Measurements from ENCODE around the gene ZNF516.

DNA sequence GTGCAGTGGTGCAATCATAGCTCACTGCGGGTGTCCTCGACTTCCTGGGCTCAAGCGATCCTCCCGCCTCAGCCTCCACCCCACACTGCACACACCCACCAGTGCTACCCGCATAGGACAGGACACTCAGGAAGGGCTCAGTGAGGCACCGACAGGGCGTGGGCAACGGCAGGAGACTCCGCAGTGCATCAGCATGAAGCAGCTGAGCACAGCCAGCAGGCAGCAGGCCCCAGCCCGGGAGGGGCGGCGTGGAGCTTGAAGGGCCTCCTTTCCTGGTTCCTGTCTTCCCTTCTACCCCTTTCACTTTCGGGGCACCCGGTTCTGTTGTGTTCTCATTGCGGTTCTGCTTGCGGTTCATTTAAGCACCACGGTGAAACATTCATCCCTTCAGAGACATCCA is 89.8 kb downstream of the ZNF516 start:
- no peak for TF ChIP-seq ZFY (CRISPR knock-in tag; IDR thresholded peaks at IDR 0.05)
- no peak for TF ChIP-seq KDM1A (CRISPR knock-in tag; IDR thresholded peaks at IDR 0.05)
- TF ChIP-seq HNRNPK (IDR thresholded peaks at IDR 0.05; ENCODE audit: low read depth, low read length, poor library complexity, severe bottlenecking) = no peak
- TF ChIP-seq ZNF775 (CRISPR knock-in tag; IDR thresholded peaks at IDR 0.05; ENCODE audit: borderline replicate concordance) = no peak
- no peak for TF ChIP-seq POLR2AphosphoS5 (IDR thresholded peaks at IDR 0.05; ENCODE audit: low read depth, low read length)
- TF ChIP-seq, protein P1, sequence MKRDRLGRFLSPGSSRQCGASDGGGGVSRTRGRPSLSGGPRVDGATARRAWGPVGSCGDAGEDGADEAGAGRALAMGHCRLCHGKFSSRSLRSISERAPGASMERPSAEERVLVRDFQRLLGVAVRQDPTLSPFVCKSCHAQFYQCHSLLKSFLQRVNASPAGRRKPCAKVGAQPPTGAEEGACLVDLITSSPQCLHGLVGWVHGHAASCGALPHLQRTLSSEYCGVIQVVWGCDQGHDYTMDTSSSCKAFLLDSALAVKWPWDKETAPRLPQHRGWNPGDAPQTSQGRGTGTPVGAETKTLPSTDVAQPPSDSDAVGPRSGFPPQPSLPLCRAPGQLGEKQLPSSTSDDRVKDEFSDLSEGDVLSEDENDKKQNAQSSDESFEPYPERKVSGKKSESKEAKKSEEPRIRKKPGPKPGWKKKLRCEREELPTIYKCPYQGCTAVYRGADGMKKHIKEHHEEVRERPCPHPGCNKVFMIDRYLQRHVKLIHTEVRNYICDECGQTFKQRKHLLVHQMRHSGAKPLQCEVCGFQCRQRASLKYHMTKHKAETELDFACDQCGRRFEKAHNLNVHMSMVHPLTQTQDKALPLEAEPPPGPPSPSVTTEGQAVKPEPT (CRISPR knock-in tag; IDR thresholded peaks at IDR 0.05; ENCODE audit: low read depth) = no peak
- TF ChIP-seq JUN (CRISPR knock-in tag; IDR thresholded peaks at IDR 0.05) = no peak
- TF ChIP-seq, protein P2, sequence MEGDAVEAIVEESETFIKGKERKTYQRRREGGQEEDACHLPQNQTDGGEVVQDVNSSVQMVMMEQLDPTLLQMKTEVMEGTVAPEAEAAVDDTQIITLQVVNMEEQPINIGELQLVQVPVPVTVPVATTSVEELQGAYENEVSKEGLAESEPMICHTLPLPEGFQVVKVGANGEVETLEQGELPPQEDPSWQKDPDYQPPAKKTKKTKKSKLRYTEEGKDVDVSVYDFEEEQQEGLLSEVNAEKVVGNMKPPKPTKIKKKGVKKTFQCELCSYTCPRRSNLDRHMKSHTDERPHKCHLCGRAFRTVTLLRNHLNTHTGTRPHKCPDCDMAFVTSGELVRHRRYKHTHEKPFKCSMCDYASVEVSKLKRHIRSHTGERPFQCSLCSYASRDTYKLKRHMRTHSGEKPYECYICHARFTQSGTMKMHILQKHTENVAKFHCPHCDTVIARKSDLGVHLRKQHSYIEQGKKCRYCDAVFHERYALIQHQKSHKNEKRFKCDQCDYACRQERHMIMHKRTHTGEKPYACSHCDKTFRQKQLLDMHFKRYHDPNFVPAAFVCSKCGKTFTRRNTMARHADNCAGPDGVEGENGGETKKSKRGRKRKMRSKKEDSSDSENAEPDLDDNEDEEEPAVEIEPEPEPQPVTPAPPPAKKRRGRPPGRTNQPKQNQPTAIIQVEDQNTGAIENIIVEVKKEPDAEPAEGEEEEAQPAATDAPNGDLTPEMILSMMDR (CRISPR knock-in tag; IDR thresholded peaks at IDR 0.05) = no peak
- no peak for TF ChIP-seq RAD51 (IDR thresholded peaks at IDR 0.05; ENCODE audit: borderline replicate concordance)
- TF ChIP-seq TOE1 (CRISPR knock-in tag; IDR thresholded peaks at IDR 0.05) = no peak
- no peak for TF ChIP-seq ETV6 (CRISPR knock-in tag; conservative IDR thresholded peaks at IDR 0.05)
- TF ChIP-seq, protein P3, sequence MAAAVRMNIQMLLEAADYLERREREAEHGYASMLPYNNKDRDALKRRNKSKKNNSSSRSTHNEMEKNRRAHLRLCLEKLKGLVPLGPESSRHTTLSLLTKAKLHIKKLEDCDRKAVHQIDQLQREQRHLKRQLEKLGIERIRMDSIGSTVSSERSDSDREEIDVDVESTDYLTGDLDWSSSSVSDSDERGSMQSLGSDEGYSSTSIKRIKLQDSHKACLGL (CRISPR knock-in tag; IDR thresholded peaks at IDR 0.05) = no peak
- TF ChIP-seq, protein P4, sequence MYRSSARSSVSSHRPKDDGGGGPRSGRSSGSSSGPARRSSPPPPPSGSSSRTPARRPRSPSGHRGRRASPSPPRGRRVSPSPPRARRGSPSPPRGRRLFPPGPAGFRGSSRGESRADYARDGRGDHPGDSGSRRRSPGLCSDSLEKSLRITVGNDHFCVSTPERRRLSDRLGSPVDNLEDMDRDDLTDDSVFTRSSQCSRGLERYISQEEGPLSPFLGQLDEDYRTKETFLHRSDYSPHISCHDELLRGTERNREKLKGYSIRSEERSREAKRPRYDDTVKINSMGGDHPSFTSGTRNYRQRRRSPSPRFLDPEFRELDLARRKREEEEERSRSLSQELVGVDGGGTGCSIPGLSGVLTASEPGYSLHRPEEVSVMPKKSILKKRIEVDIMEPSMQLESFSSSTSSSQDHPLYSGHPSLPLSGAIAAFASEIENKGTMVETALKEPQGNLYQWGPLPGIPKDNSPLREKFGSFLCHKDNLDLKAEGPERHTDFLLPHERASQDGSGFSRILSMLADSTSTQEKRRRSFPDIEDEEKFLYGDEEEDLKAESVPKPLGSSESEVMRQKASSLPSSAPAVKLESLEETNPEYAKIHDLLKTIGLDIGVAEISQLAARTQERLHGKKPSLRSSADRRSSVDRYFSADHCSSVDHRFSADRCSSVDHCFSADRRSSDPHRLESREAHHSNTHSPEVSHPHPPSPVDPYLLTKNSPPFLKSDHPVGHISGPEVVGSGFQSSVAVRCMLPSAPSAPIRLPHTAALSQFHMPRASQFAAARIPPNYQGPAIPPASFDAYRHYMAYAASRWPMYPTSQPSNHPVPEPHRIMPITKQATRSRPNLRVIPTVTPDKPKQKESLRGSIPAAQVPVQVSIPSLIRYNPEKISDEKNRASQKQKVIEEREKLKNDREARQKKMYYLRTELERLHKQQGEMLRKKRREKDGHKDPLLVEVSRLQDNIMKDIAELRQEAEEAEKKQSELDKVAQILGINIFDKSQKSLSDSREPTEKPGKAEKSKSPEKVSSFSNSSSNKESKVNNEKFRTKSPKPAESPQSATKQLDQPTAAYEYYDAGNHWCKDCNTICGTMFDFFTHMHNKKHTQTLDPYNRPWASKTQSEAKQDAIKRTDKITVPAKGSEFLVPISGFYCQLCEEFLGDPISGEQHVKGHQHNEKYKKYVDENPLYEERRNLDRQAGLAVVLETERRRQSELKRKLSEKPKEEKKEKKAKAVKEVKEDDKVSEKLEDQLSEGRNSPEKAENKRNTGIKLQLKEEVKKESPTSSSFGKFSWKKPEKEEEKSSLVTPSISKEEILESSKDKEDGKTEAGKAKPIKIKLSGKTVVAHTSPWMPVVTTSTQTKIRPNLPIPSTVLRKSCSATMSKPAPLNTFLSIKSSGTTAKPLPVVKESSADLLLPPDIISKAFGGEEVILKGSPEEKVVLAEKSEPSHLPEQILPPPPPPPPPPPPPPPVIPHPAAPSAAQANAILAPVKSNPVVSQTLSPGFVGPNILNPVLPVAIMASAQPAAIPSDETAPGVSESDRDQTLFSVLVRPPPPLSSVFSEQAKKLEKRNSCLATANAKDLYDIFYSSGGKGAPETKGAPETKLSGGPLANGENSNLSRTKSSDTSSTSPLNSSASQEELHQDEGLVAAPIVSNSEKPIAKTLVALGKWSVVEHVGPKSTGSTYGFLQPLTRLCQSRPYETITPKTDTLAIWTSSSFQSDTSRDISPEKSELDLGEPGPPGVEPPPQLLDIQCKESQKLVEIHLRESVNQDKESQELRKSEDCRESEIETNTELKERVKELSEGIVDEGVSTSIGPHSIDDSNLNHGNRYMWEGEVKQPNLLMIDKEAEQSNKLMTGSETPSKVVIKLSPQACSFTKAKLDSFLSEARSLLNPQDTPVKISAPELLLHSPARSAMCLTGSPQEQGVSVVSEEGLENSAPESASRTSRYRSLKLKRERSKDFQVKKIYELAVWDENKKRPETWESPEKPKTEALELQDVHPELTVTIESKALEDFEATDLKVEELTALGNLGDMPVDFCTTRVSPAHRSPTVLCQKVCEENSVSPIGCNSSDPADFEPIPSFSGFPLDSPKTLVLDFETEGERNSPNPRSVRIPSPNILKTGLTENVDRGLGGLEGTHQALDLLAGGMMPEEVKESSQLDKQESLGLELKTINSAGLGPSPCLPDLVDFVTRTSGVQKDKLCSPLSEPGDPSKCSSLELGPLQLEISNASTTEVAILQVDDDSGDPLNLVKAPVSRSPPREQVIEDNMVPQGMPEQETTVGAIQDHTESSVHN (CRISPR knock-in tag; IDR thresholded peaks at IDR 0.05) = no peak
- no peak for TF ChIP-seq NBN (conservative IDR thresholded peaks at IDR 0.05)
